WTC11 (cell line): ENCODE measurements around the gene UBAC2. TPM values are rescaled to one million over a fixed set of nuclear protein-coding genes. Genes with fewer than 3 reads are reported as not detected.

Experiments used
- ATAC-seq: fragments of 200-7000 bp; cut with Tn5 transposase; 2 replicates; pipeline ENCODE4 v1.10.0; 2021; ENCODE audit warnings: mild to moderate bottlenecking, moderate library complexity
- CTCF ChIA-PET: fragments of 300-600 bp; sonication (Branson Sonifier 250); formaldehyde crosslinking; loops from one replicate; lab custom pipeline; 2021; ENCODE audit warnings: antibody characterized with exemption; lab: Charles Lee
- POLR2A ChIA-PET: fragments of 350-600 bp; sonication (Branson Sonifier 250); formaldehyde crosslinking; loops from one replicate; lab custom pipeline; 2021; ENCODE audit warnings: antibody characterized with exemption; lab: Charles Lee
- DNase-seq: peaks from one replicate; pipeline ENCODE4 v3.0.0; 2021; ENCODE audit warnings: low spot score
- H3K27ac Mint-ChIP-seq: 2 replicates; pipeline ENCODE4 v1.8.0; 2021; ENCODE audit warnings: mixed read lengths
- H3K27me3 Mint-ChIP-seq: 2 replicates; pipeline ENCODE4 v1.8.0; 2021; ENCODE audit warnings: low read depth, mild to moderate bottlenecking, moderate library complexity, mixed read lengths
- H3K36me3 Mint-ChIP-seq: 2 replicates; pipeline ENCODE4 v1.8.0; 2021; ENCODE audit warnings: mixed read lengths
- H3K4me1 Mint-ChIP-seq: 2 replicates; pipeline ENCODE4 v1.8.0; 2022; ENCODE audit warnings: mixed read lengths
- H3K4me3 Mint-ChIP-seq: 2 replicates; pipeline ENCODE4 v1.8.0; 2021; ENCODE audit warnings: mild to moderate bottlenecking, moderate library complexity, mixed read lengths
- H3K9me3 Mint-ChIP-seq: 2 replicates; pipeline ENCODE4 v1.8.0; 2021; ENCODE audit warnings: mixed read lengths
- AR ChIP-seq: fragments of 250-450 bp; sonication (Bioruptor Pico); IDR thresholded peaks from 2 replicates; pipeline ENCODE4 v1.9.0; 2021; ENCODE audit warnings: mild to moderate bottlenecking
- CBFB ChIP-seq: sonication (generic); formaldehyde crosslinking; IDR thresholded peaks from 2 replicates; pipeline ENCODE4 v1.8.1; 2022; ENCODE audit warnings: mild to moderate bottlenecking, low read depth, missing genetic modification reagents
- E2F1 ChIP-seq: sonication (generic); formaldehyde crosslinking; IDR thresholded peaks from 2 replicates; pipeline ENCODE4 v1.8.0; 2022; ENCODE audit warnings: mild to moderate bottlenecking, missing genetic modification reagents
- E2F4 ChIP-seq: sonication (generic); formaldehyde crosslinking; IDR thresholded peaks from 2 replicates; pipeline ENCODE4 v1.8.1; 2022; ENCODE audit warnings: low read depth, mild to moderate bottlenecking, moderate library complexity, missing genetic modification reagents, borderline replicate concordance
- E2F5 ChIP-seq: sonication (generic); formaldehyde crosslinking; IDR thresholded peaks from 2 replicates; pipeline ENCODE4 v1.8.1; 2022; ENCODE audit warnings: mild to moderate bottlenecking, moderate library complexity, missing genetic modification reagents
- ELF4 ChIP-seq: sonication (generic); formaldehyde crosslinking; IDR thresholded peaks from 2 replicates; pipeline ENCODE4 v1.8.1; 2022; ENCODE audit warnings: low read depth, mild to moderate bottlenecking, moderate library complexity, missing genetic modification reagents
- EMX1 ChIP-seq: fragments of 250-450 bp; sonication (Bioruptor Pico); IDR thresholded peaks from 2 replicates; pipeline ENCODE4 v1.8.0; 2021; ENCODE audit warnings: mild to moderate bottlenecking
- ETV6 ChIP-seq: sonication (generic); formaldehyde crosslinking; IDR thresholded peaks from 2 replicates; pipeline ENCODE4 v1.8.1; 2022; ENCODE audit warnings: mild to moderate bottlenecking, missing genetic modification reagents
- FOXK1 ChIP-seq: sonication (generic); formaldehyde crosslinking; IDR thresholded peaks from 2 replicates; pipeline ENCODE4 v1.8.0; 2022; ENCODE audit warnings: mild to moderate bottlenecking, moderate library complexity, missing genetic modification reagents
- IRF1 ChIP-seq: sonication (generic); formaldehyde crosslinking; IDR thresholded peaks from 2 replicates; pipeline ENCODE4 v1.8.0; 2023; ENCODE audit warnings: missing genetic modification reagents
- JUN ChIP-seq: sonication (generic); formaldehyde crosslinking; IDR thresholded peaks from 2 replicates; pipeline ENCODE4 v1.8.0; 2023; ENCODE audit warnings: mild to moderate bottlenecking, missing genetic modification reagents
- MLX ChIP-seq: sonication (generic); formaldehyde crosslinking; IDR thresholded peaks from 2 replicates; pipeline ENCODE4 v1.8.1; 2023; ENCODE audit warnings: mild to moderate bottlenecking, missing genetic modification reagents, moderate library complexity
- MXD4 ChIP-seq: fragments of 250-450 bp; sonication (Bioruptor Pico); IDR thresholded peaks from 2 replicates; pipeline ENCODE4 v1.8.0; 2021; ENCODE audit warnings: mild to moderate bottlenecking, moderate library complexity, borderline replicate concordance
- MYBL2 ChIP-seq: sonication (generic); formaldehyde crosslinking; IDR thresholded peaks from 2 replicates; pipeline ENCODE4 v1.8.1; 2023; ENCODE audit warnings: mild to moderate bottlenecking, moderate library complexity, missing genetic modification reagents
- NFATC4 ChIP-seq: fragments of 250-450 bp; sonication (Bioruptor Pico); IDR thresholded peaks from 2 replicates; pipeline ENCODE4 v1.9.0; 2021; ENCODE audit warnings: mild to moderate bottlenecking
- NR1H2 ChIP-seq: sonication (generic); formaldehyde crosslinking; IDR thresholded peaks from 2 replicates; pipeline ENCODE4 v1.9.0; 2021; ENCODE audit warnings: mild to moderate bottlenecking, moderate library complexity, missing genetic modification reagents
- OVOL2 ChIP-seq: fragments of 250-450 bp; sonication (Bioruptor Pico); IDR thresholded peaks from 2 replicates; pipeline ENCODE4 v1.9.0; 2021; ENCODE audit warnings: mild to moderate bottlenecking, borderline replicate concordance
- PRDM15 ChIP-seq: sonication (generic); formaldehyde crosslinking; IDR thresholded peaks from 2 replicates; pipeline ENCODE4 v1.8.0; 2022; ENCODE audit warnings: missing genetic modification reagents
- PRRX2 ChIP-seq: fragments of 250-450 bp; sonication (Bioruptor Pico); IDR thresholded peaks from 2 replicates; pipeline ENCODE4 v1.8.0; 2021; ENCODE audit warnings: mild to moderate bottlenecking
- SMAD3 ChIP-seq: sonication (generic); formaldehyde crosslinking; IDR thresholded peaks from 2 replicates; pipeline ENCODE4 v1.8.0; 2022; ENCODE audit warnings: missing genetic modification reagents, mild to moderate bottlenecking, borderline replicate concordance
- TEAD4 ChIP-seq: sonication (generic); formaldehyde crosslinking; IDR thresholded peaks from 2 replicates; pipeline ENCODE4 v1.8.0; 2022; ENCODE audit warnings: mild to moderate bottlenecking, missing genetic modification reagents
- ZBTB21 ChIP-seq: sonication (generic); formaldehyde crosslinking; IDR thresholded peaks from 2 replicates; pipeline ENCODE4 v1.8.1; 2023; ENCODE audit warnings: mild to moderate bottlenecking, missing genetic modification reagents, borderline replicate concordance
- ZNF232 ChIP-seq: sonication (generic); formaldehyde crosslinking; IDR thresholded peaks from 2 replicates; pipeline ENCODE4 v1.8.0; 2022; ENCODE audit warnings: mild to moderate bottlenecking, missing genetic modification reagents
- ZNF416 ChIP-seq: fragments of 250-450 bp; sonication (Bioruptor Pico); IDR thresholded peaks from 2 replicates; pipeline ENCODE4 v1.9.0; 2021; ENCODE audit warnings: mild to moderate bottlenecking, inconsistent platforms
- ZNF423 ChIP-seq: fragments of 250-450 bp; sonication (Bioruptor Pico); IDR thresholded peaks from 2 replicates; pipeline ENCODE4 v2.1.2; 2022; ENCODE audit warnings: mild to moderate bottlenecking, moderate library complexity
- total RNA-seq: library from RNA; stranded (reverse); gene quantifications from 3 replicates; pipeline ENCODE4 v1.2.3, GENCODE V29; 2021

UBAC2 gene
- total RNA-seq, 1 experiment from 2014 or later = 64.7 TPM

- Mint-ChIP-seq H3K9me3 (peaks cover 5% of the 10 kb centered on the region; the same call in 1 of the 2 replicates), H3K4me1 (peaks cover 12% of the 10 kb centered on the region), H3K4me3 (no peak overlapping the region), H3K36me3 (peaks cover 5% of the 10 kb centered on the region), H3K27me3 (no peaks in the 10 kb centered on the region), H3K27ac (no peak overlapping the region)
- no peak for TF ChIP-seq ZNF423 (CRISPR knock-in tag)
- TF ChIP-seq TEAD4 (CRISPR knock-in tag) = no peak
- no peak for TF ChIP-seq IRF1 (CRISPR knock-in tag)
- TF ChIP-seq OVOL2 (CRISPR knock-in tag) = no peak
- TF ChIP-seq MYBL2 (CRISPR knock-in tag) = no peak
- TF ChIP-seq ELF4 (CRISPR knock-in tag) = no peak
- no peak for TF ChIP-seq ETV6
- no peak for TF ChIP-seq FOXK1 (CRISPR knock-in tag)
- no peak for TF ChIP-seq ZBTB21 (CRISPR knock-in tag)
- no peak for TF ChIP-seq E2F5 (CRISPR knock-in tag)
- TF ChIP-seq PRRX2 = no peak
- CTCF ChIA-PET = interaction anchor here (1.1 to 4.8 kb wide), 3 partner anchors 67 to 211 kb away, joined by 4 to 74 read pairs (median 21); partner anchors contain the start of gene UBAC2
- DNase-seq (no peak), ATAC-seq (no peak)
- POLR2A ChIA-PET = no interaction called here
These were observed 67.3 kb downstream of the UBAC2 start for GRCh38 chr13:99267927-99268326.

GRCh38 chr13:99268822-99269221 is 68.2 kb downstream of the UBAC2 start:
- ChIA-PET CTCF (interaction anchor here (0.7 to 4.8 kb wide), 7 partner anchors 38 to 240 kb away, joined by 4 to 74 read pairs (median 5); no protein-coding TSS in a partner anchor), POLR2A (no interaction called here)
- DNase-seq (no peak), ATAC-seq (no peak)
- peaks cover 5% of the 10 kb centered on the region for H3K4me1 Mint-ChIP-seq
- no peak overlapping the region for H3K27ac Mint-ChIP-seq
- no peaks in the 10 kb centered on the region for H3K27me3 Mint-ChIP-seq
- TF ChIP-seq EMX1 (CRISPR knock-in tag) (no peak), CBFB (CRISPR knock-in tag) (no peak), ZNF232 (CRISPR knock-in tag) (no peak), E2F4 (no peak), MXD4 (CRISPR knock-in tag) (no peak), ZNF416 (CRISPR knock-in tag) (no peak), JUN (CRISPR knock-in tag) (no peak), PRDM15 (no peak), SMAD3 (CRISPR knock-in tag) (no peak), AR (CRISPR knock-in tag) (no peak), NFATC4 (CRISPR knock-in tag) (no peak), MLX (CRISPR knock-in tag) (no peak), E2F1 (CRISPR knock-in tag) (no peak), NR1H2 (CRISPR knock-in tag) (no peak)
- H3K4me3 Mint-ChIP-seq = no peak overlapping the region
- H3K36me3 Mint-ChIP-seq = peaks cover 5% of the 10 kb centered on the region
- peaks cover 5% of the 10 kb centered on the region; the same call in 1 of the 2 replicates for H3K9me3 Mint-ChIP-seq
